KG1 (cell line): Measurements from ENCODE around the gene IGFBP5.

ENCODE experiments used
- DNase-seq: peaks from one replicate; lab custom pipeline; 2025; lab: John Stamatoyannopoulos, UW

IGFBP5 gene

GRCh38 chr2:216665242-216665641 lies 30.1 kb downstream of the IGFBP5 start:
- no peak for DNase-seq

GRCh38 chr2:216664593-216665034 lies 30.7 kb downstream of the IGFBP5 start:
- DNase-seq, result no peak

GRCh38 chr2:216663846-216664245 lies 31.5 kb downstream of the IGFBP5 start:
- DNase-seq, result no peak

- DNase-seq, result no peak
These were observed 32.2 kb downstream of the IGFBP5 start for GRCh38 chr2:216663106-216663505.

GRCh38 chr2:216661639-216662375 lies 33.5 kb downstream of the IGFBP5 start:
- DNase-seq, result no peak

GRCh38 chr2:216661051-216661450 lies 34.3 kb downstream of the IGFBP5 start:
- DNase-seq, result no peak

GRCh38 chr2:216660496-216660895 lies 34.9 kb downstream of the IGFBP5 start:
- DNase-seq, result no peak

GRCh38 chr2:216659276-216659675 lies 36.1 kb downstream of the IGFBP5 start:
- DNase-seq, result no peak

GRCh38 chr2:216658757-216659156 lies 36.6 kb downstream of the IGFBP5 start:
- DNase-seq, result no peak

GRCh38 chr2:216657980-216658379 lies 37.4 kb downstream of the IGFBP5 start:
- DNase-seq, result no peak

GRCh38 chr2:216657086-216657855 lies 38.1 kb downstream of the IGFBP5 start:
- DNase-seq, result no peak

- no peak for DNase-seq
These were observed 40.8 kb downstream of the IGFBP5 start for GRCh38 chr2:216654528-216655052.

GRCh38 chr2:216653931-216654365 lies 41.4 kb downstream of the IGFBP5 start:
- no peak for DNase-seq

- DNase-seq, result no peak
These were observed 42.1 kb downstream of the IGFBP5 start for GRCh38 chr2:216653093-216653799.

GRCh38 chr2:216652566-216652965 lies 42.8 kb downstream of the IGFBP5 start:
- DNase-seq, result no peak

- no peak for DNase-seq
These were observed 43.9 kb downstream of the IGFBP5 start for GRCh38 chr2:216651351-216651881.

- no peak for DNase-seq
These were observed 44.6 kb downstream of the IGFBP5 start for GRCh38 chr2:216650626-216651257.

- no peak for DNase-seq
These were observed 45.8 kb downstream of the IGFBP5 start for GRCh38 chr2:216649574-216649973.

- no peak for DNase-seq
These were observed 47.2 kb downstream of the IGFBP5 start for GRCh38 chr2:216648105-216648504.

- DNase-seq, result no peak
These were observed 49.2 kb downstream of the IGFBP5 start for GRCh38 chr2:216646116-216646515.

GRCh38 chr2:216645636-216645950 lies 49.8 kb downstream of the IGFBP5 start:
- no peak for DNase-seq
